Measurements from ENCODE around the gene MAML2.

DNA sequence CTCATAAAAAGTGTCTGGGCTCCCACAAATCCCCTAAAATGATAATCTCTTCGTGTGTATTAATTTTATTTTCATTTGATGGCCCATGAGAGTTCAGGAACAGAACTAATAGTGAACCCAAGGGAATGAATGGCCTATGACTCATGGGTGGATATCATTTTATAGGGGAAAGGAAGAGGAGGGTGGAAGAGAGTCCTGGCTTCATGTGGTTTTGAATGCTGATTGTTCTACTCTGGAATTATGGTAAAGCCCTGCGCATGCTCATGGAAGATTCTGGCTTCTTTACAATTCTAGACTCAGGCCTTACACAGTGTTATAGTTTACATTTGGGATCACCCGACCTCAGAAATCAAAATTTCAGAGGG is 35.2 kb downstream of the MAML2 start:
- TF ChIP-seq, protein P1, sequence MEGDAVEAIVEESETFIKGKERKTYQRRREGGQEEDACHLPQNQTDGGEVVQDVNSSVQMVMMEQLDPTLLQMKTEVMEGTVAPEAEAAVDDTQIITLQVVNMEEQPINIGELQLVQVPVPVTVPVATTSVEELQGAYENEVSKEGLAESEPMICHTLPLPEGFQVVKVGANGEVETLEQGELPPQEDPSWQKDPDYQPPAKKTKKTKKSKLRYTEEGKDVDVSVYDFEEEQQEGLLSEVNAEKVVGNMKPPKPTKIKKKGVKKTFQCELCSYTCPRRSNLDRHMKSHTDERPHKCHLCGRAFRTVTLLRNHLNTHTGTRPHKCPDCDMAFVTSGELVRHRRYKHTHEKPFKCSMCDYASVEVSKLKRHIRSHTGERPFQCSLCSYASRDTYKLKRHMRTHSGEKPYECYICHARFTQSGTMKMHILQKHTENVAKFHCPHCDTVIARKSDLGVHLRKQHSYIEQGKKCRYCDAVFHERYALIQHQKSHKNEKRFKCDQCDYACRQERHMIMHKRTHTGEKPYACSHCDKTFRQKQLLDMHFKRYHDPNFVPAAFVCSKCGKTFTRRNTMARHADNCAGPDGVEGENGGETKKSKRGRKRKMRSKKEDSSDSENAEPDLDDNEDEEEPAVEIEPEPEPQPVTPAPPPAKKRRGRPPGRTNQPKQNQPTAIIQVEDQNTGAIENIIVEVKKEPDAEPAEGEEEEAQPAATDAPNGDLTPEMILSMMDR (IDR thresholded peaks at IDR 0.05; ENCODE audit: poor library complexity), result no peak
- TF ChIP-seq EZH2 (IDR thresholded peaks at IDR 0.05; ENCODE audit: borderline replicate concordance) (no peak), EZH2phosphoT487 (IDR thresholded peaks at IDR 0.05; ENCODE audit: low read depth, severe bottlenecking, unreplicated experiment) (no peak)

All from hepatocyte (in vitro differentiated cells).